C1 segment of cervical spinal cord (tissue), 14 donors: Measurements from ENCODE around the gene LMX1B.
A peak's percentile ranks its signal among the peaks of the same experiment; 100 is the strongest.
"Not testable (repeated sequence)": the region's sequence is repeated elsewhere in the genome, so short reads cannot be mapped to it uniquely, and the experiment has no call there.

Source experiments
- DNase-seq, 14 donors: peaks; one replicate each; lab custom pipeline; 2025; lab: John Stamatoyannopoulos, UW

Gene LMX1B

DNA sequence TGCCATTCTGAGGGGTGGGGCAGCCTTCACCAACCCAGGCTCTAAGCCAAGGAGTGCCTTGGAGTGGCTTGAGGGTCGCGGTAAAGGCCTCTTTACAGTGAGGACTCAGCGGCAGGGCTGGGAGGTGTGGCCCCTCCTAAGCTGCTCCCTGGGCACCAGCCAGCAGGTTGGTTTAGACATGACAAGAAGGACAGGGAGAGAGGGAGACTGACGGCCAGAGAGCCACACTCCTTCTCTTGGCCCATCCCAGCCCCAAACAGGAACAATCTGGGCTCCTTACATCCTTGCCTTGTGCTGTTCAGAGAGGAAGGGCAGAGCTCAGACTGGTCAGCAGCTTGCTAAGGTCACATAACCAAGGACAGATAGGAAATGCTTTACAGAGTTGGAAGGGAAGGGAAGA lies 94.5 kb downstream of the LMX1B start:
- no peak for DNase-seq

- no peak for DNase-seq
Observed at GRCh38 chr9:126709241-126709640, 95.5 kb downstream of the LMX1B start.

DNA sequence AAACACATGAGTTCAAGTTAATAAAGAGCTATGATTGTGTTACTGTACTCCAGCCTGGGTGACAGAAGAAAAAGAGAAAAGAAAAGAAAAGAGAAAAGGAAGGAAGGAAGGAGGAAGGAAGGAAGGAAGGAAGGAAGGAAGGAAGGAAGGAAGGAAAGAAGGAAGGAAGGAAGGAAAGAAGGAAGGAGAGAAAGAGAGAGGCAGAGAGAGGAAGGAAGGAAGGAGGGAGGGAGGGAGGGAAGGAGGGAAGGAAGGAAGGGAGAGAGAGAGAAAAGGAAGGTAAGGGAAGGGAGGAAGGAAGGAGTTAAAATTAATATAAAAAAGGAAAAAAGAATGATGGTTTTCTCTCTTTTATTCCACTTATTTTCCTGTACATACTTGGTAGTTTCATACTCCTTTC lies 101.7 kb downstream of the LMX1B start:
- no peak for DNase-seq

DNA sequence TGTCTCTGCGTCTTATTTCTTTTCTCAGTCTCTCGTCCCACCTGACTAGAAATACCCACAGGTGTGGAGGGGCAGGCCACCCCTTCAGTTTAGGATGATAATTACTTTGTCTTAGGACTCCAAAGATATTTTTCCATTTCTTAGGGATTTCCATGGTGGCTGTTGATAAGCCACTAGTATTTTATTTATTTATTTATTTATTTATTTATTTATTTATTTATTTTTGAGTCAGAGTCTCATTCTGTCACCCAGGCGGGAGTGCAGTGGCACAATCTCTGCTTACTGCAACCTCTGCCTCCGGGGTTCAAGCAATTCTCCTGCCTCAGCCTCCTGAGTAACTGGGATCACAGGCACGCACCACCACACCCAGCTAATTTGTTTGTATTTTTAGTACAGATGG lies 103.7 kb downstream of the LMX1B start:
- DNase-seq = not testable (repeated sequence)

DNA sequence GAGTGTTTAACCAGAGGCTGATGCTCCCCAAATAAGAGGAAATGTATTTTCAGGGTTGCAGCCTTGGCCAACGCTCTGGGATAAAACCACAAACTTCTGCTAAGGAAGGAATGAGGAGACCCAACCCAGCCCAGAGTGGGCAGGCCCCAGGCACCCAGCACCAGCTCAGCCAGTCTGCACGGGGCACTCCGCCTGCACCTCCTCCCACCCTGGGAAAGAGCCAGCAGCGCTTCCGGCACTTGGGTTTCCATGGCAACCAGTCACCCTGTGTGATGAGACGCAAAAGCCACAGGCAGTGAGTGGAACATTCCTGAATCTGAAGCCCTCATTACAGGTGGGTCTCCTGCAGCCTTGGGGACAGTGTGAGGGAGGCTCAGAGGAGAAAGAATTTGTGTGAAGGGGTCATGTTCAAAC lies 105.9 kb downstream of the LMX1B start:
- DNase-seq = peak in 5 of 14 donors; percentile 16 to 50 (median 32)

DNA sequence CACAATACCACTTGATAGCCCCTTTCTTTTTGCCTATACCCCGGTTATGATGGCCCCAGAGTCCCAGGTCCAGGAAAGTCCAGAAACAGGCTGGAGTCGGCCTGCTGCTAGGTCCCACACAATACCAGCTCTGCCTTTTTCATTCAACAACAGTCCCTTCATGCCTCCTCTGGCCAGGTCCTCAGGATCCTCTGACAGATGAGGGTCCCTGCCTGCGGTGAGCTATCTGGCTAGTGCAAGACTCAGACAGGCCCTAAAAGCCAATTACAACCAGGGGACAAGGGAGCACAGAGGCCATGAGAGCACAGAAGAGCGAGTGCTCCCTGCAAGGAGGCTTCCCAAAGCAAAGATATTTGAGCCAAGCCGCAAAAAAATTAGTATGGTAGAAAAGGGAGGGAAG lies 106.3 kb downstream of the LMX1B start:
- DNase-seq = no peak

- DNase-seq = no peak
Observed at GRCh38 chr9:126720661-126721563, 107.2 kb downstream of the LMX1B start.

- no peak for DNase-seq
Observed at GRCh38 chr9:126721564-126721981, 107.8 kb downstream of the LMX1B start.

GRCh38 chr9:126722252-126722921 lies 108.7 kb downstream of the LMX1B start:
- no peak for DNase-seq

DNA sequence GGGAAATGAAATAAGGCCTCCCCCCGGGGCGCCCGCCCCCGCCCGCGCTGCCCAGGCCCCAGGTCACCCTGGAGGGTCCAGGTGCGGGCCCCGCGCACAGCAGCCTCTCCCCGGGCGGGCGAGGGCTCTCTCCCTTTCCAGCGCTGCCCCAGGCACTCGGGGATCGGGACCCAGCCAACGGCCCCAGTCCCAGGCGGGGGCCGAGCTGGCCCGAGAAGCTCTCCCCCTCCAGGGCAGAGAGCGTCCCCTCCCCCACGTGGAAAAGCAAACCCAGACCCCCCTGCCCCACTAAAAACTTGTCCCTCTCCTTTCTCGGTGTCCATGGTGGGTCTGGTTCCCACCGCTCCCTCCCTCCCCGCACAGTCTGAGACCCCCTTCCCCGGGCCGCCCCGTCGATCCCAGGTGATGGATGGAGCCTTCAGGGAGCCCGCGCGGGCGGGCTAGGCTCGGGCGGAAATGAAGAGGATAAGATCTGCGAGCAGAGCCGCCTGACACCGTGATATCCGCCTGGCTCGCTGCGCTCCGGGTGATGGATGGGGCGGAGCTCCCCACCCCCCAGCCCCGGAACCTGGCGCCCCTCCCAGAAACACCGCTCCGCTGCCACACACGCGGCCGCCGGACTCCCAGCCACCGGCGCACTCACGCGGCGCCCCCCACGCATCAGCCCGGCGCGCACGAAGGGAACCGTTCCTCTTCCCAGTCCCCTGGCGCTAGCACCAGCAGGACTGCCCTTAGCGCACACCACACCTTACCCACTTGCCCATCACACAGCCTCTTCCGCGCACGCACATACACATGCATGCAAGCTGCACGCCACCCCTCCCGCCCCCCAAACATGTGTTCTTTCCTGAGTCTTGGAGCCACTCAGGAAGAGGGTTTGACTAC lies 109.4 kb downstream of the LMX1B start:
- peak in 1 of 14 donors; percentile 35 for DNase-seq

GRCh38 chr9:126723807-126724172 lies 110.1 kb downstream of the LMX1B start:
- DNase-seq = peak in 1 of 14 donors; percentile 86

DNA sequence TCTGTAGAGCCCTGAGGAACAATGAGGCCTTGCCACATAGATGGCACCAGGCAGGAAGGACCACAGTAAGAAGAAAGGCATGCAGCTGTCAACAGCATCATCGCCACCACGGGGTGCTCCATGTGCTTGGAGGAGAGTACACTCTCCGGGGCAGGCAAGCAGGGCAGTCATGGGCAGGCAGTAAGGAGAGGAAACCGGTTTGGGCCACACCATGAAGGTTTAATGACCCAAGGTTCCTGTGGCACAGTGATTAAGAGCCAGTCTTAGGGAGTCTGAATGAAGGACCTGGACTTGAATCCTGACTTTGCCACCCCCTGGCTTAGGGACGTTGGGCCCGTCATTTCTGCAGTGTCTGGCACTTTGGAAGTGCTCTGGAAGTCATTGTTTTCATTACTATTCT lies 110.5 kb downstream of the LMX1B start:
- no peak for DNase-seq

DNA sequence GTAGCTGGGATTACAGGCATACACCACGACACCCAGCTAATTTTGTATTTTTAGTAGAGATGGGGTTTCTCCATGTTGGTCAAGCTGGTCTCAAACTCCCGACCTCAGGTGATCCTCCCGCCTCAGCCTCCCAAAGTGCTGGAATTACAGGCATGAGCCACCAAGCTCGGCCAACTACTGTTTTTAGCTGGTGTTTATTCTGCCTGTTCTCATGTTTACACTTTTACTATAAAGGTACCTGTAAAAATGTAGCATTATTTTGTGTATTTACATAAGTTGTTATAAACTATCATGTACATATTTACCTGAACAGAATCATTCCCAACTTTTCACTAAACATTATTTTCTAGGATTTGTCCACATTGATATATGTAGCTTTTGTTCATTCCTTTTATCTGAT lies 111.8 kb downstream of the LMX1B start:
- not testable (repeated sequence) for DNase-seq

DNA sequence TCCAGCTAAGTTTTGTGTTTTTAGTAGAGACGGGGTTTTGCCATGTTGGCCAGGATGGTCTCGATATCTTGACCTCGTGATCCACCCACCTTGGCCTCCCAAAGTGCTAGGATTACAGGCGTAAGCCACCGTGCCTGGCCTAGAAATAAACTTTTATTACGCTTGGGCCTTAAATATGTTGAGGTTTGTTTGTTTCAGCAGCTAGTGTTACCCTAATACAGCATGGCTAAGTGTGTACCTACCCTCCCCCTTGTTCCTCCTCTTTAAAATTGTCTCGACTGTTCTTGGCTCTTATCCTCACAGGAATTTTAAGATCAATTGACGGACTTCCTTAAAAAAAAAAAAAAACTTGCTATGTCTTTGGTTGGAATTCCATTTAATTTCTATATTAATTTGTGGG lies 114.5 kb downstream of the LMX1B start:
- DNase-seq = not testable (repeated sequence)

DNA sequence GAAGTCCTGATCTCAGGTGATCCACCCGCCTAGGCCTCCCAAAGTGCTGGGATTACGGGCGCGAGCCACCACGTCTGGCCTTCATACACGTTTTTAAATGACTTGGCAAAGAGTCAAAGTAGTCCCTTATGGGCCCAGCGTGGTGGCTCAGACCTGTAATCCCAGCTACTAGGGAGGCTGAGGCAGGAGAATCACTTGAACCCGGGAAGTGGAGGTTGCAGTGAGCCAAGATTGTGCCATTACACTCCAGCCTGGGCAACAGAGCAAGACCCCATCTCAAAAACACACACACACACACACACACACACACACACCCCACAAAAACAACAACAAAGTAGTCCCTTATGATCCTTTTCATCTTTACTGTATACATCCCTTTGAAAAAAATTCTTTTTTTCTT lies 116.9 kb downstream of the LMX1B start:
- not testable (repeated sequence) for DNase-seq

DNA sequence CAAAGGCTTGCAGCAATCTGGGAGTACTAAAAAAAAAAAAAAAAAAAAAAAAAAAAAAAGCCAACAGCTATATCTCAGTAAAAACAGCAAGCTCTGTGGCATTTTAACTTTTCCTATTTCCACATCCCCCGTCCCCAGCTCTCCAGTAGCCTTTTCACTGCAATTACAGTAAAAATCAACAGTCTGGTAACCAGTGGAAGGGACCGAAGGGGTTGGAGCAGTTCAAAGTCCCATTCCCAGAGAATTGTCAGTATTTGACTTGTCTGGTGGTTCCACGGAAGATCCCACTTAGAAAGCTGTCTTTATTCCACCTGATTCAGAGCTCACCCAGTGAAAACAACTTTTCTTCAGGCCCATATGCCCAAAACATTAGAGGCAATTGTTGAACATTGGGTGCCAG lies 119.3 kb downstream of the LMX1B start:
- no peak for DNase-seq

DNA sequence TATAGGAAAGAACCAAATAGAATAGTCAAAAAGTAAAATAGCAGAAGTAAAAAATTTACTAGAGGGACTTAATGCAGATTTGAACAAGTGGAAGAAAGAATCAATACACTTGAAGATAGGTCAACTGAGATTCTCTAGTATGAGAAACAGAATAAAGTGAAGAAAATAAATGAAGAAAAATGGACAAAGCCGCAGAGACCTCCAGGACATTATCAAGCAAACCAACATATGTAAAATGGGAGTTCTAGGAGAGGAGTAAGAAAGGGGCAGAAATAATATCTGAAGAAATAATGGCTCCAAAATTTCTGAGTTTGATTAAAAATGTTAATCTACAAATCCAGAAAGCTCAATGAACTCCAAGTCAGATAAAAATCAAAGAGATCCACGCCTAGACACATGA lies 121.1 kb downstream of the LMX1B start:
- no peak for DNase-seq

- DNase-seq = no peak
Observed at GRCh38 chr9:126735482-126735881, 121.8 kb downstream of the LMX1B start.

GRCh38 chr9:126738553-126738952 lies 124.8 kb downstream of the LMX1B start:
- DNase-seq = no peak

DNA sequence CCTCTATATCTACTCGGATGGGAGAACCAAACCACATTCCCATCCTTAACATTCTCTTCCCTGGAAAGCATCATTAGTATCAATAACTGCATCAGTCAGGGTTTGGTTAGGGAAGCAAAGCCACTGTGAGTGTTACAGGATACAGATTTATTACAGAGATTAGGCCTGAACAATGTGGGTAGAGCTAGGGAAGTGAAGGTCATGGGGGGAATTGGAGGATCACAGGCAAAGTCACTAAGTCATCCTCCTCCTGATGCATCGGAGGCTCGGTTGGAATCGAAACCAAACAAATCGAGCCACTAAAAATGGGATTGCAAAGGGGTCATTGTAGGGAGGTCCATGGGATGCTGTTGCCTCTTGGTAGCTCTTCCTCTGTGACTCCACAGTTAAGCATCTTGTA lies 129.3 kb downstream of the LMX1B start:
- DNase-seq = no peak

GRCh38 chr9:126745574-126746411 lies 132.1 kb downstream of the LMX1B start:
- peak in 1 of 14 donors; percentile 3 for DNase-seq
